Placental pericyte (primary cell): ENCODE data around the gene PANK4. TPM values are rescaled to one million over a fixed set of nuclear protein-coding genes. Genes with fewer than 3 reads are reported as not detected.

ENCODE experiments used
- total RNA-seq: library from RNA; depleted of rRNA; stranded (reverse); fragments of >200 nt; gene quantifications from 2 replicates; pipeline ENCODE4 v1.2.3, GENCODE V29; 2012

The PANK4 gene
- total RNA-seq = 25.8 and 46.8 TPM in 2 replicates

DNA sequence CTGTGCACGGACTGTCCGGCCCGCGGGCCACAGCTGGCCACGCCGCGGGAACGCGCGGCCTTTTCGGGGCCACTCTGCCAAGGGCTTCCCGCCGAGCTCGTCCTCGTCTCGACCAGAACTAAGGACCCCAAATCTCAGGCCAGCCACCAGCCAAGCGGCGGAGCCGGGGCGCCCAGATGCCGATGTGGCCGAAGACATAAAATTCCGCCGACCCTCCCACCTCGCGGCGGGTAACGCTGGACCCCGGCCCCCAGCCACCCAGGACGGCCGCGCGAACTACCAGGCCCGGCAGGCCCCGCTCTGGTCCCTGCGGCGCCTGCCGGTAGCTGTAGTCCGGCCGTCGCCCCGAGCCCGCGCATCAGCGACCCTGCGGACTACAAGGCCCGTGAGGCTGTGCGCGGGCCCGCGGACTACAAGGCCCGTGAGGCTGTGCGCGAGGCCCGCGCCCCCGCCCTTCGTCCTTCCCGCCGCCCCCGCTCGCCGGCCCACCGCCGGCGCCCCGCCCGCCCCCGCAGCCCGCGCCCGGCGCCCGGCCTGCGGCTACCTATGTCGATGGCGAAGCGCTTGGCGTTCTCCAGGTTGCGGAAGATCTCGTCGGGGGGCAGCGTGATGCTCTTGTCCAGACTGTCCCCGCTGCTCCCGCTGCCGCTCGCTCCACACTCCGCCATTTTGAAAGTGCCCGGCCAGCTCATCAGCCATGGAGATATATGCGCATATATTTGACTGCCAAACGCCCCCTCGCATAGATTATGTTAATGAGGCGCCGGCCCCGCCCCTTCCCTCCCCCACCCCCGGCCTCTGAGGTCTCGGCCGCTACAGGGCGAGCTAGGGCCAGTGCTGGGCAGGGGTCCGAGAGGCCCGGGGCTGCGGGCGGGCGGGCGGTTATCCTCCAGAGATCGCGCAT is at the start of gene PANK4:
Gene PANK4 (minus strand): TSS at position 677 of the 904 bp plus-strand sequence. CDS start 9 bp downstream, at position 668.

DNA sequence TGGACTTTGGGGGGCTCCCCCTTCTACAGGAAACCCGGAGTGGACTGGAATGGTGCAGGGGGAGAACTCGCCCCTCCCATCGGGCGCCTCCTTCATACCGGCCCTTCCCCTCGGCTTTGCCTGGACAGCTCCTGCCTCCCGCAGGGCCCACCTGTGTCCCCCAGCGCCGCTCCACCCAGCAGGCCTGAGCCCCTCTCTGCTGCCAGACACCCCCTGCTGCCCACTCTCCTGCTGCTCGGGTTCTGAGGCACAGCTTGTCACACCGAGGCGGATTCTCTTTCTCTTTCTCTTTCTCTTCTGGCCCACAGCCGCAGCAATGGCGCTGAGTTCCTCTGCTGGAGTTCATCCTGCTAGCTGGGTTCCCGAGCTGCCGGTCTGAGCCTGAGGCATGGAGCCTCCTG is 29.9 kb upstream of the PANK4 start, which contains the start of gene TNFRSF14:
Gene TNFRSF14 (plus strand): TSS at position 95 of the 401 bp plus-strand sequence. CDS start 294 bp downstream, at position 389.

DNA sequence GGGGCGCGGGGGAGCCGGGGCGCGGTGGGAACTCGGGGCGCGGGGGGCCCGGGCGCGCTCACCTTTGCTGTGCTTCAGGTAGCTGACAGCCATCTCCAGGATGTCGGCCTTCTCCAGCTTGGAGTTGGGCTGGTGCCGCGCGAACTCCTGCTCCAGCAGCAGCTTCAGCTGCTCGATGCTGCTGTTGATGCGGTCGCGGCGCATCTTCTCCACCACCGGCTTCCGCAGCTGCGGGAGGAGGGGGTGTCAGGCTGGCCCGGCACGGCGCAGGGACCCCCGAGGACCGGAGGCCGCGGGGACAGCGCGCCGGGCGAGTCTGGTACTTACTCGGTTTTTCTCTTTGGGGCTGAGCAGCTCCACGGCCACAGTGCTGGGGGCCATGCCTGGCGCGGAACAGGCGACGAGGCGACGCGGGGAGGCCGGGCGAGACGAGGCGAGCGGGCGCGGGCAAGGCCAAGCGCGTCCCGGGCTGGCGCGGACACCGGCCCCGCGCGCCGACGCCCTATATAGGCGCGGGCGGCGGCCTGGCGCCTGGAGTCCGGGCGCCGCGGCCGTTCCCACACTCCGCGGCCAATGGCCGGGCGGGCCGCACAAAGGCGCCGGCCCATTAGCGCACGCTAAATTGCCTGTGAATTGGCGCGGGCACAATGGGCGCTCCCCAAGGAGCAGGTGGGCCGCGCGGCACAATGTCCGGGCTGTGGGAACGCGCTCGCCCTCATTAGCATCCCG is 3.6 kb upstream of the PANK4 start, which contains the start of gene HES5:
Gene HES5 (minus strand): TSS at position 480 of the 729 bp plus-strand sequence. CDS start 99 bp downstream, at position 381.

DNA sequence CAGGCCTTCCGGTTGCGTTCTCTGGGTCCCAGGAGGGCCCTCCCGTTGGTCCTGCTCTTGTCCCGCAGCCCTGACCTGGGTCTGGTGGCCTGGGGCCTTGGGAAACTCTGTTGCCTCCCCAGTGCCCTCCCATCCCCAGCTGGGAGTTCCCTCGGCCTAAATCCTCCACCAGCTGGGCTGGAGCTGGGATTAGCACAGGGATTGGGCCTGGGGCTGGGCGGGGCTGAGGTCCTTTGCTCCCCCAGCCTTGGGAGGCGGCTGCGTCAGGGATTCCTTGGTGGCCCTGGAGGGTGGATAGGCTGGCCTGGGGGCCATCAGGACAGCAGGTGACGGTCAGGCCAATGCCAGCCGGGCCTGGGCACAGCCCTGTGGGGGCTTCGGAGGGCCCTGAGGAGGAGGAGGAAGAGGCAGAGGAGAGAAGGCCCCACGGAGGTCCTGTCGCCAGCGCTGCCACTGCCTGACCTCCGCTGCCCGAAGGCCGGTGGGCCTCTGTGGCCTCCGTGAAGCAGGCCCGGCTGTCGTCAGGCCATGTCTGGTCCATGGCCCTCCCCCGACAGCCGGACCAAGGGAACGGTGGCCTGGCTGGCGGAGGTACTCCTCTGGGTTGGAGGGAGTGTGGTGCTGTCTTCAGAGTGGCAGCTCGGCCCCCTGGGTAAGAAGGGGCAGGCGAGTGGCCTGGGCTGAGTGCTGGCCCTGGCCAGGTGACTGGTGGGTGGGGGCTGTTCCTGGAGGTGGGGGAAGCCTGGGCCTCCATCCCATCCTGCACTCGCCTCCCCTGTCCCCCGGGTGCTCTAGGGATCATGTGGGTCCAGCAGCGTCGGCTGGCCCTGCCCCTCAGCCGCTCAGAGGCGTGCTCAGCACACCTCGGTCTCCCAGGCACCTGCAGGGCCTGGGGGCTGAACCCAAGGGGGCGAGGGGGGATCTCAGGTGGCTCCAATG is 50.1 kb downstream of the PANK4 start, which contains the start of gene PLCH2:
Gene PLCH2 (plus strand): TSS at position 229 of the 939 bp plus-strand sequence. CDS start 300 bp downstream, at position 529.

Other genes with a start within 250 kb of the PANK4 start
- 8.3 and 9.8 TPM in 2 replicates for gene MORN1, start 135.0 kb downstream of the PANK4 start, total RNA-seq
- 121 and 123 TPM in 2 replicates for gene RER1, start 134.8 kb downstream of the PANK4 start, total RNA-seq
- 34.8 and 38.2 TPM in 2 replicates for gene PEX10, start 114.0 kb downstream of the PANK4 start, total RNA-seq
- gene PLCH2, start 50.3 kb downstream of the PANK4 start, total RNA-seq = under 0.01 TPM in 2 replicates
- not detected in 2 replicates for gene HES5, start 3.7 kb upstream of the PANK4 start, total RNA-seq
- 19.5 and 31.1 TPM in 2 replicates for gene TNFRSF14, start 29.8 kb upstream of the PANK4 start, total RNA-seq
- gene PRXL2B, start 60.2 kb upstream of the PANK4 start, total RNA-seq = 13.1 and 28.6 TPM in 2 replicates
- gene MMEL1, start 106.4 kb upstream of the PANK4 start, total RNA-seq = not detected in 2 replicates